ENCODE results near the gene SREBF2. TPM values are rescaled to one million over a fixed set of nuclear protein-coding genes. Genes with fewer than 3 reads are reported as not detected.

The SREBF2 gene
- total RNA-seq, 3 donors from 2014 or later (not counting 1 experiment from before 2014, with no cell fraction given), result 101 to 106 (median 105) TPM

DNA sequence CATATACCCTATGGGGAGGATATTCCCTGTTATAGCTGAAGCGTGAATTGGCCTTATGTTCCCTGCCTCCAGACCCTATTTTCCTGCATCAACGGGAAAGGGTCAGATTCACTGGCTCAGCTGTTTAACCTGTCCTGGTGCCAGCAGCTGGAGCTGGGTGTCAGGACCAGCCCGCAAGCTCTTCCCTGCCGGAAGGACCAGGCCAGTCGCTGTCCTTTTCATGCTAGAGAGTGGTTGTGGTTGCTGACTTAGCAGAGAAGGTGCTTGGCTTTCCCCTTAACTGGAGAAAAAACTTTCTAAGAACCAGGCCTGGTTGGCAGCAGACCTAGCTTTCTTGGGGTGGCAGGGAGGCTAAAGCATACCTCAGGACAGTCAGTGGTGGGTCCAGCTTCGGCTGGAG lies 5.2 kb upstream of the SREBF2 start:
- Histone ChIP-seq H3K27ac (ENCODE audit: low read length) (no peak overlapping the region), H3K4me3 (ENCODE audit: low read length) (no peak overlapping the region), H3K36me3 (ENCODE audit: control insufficient read depth, insufficient read depth, low read length) (no peaks in the 10 kb centered on the region), H3K4me1 (ENCODE audit: control insufficient read depth, insufficient read depth, low read length) (peaks cover 7% of the 10 kb centered on the region), H3K9me3 (ENCODE audit: control insufficient read depth, insufficient read depth, low read length) (no peaks in the 10 kb centered on the region), H3K27me3 (ENCODE audit: control insufficient read depth, insufficient read depth, low read length) (no peaks in the 10 kb centered on the region)
- intact Hi-C loops (cut with micrococcal nuclease), result no loop called here
- H3K36me3 Mint-ChIP-seq, result no peaks in the 10 kb centered on the region
- H3K27ac Mint-ChIP-seq, result peak overlapping the region; percentile 99
- no peak overlapping the region for H3K4me3 Mint-ChIP-seq
- DNase-seq (no peak), ATAC-seq (no peak)
- TF ChIP-seq, protein P1, sequence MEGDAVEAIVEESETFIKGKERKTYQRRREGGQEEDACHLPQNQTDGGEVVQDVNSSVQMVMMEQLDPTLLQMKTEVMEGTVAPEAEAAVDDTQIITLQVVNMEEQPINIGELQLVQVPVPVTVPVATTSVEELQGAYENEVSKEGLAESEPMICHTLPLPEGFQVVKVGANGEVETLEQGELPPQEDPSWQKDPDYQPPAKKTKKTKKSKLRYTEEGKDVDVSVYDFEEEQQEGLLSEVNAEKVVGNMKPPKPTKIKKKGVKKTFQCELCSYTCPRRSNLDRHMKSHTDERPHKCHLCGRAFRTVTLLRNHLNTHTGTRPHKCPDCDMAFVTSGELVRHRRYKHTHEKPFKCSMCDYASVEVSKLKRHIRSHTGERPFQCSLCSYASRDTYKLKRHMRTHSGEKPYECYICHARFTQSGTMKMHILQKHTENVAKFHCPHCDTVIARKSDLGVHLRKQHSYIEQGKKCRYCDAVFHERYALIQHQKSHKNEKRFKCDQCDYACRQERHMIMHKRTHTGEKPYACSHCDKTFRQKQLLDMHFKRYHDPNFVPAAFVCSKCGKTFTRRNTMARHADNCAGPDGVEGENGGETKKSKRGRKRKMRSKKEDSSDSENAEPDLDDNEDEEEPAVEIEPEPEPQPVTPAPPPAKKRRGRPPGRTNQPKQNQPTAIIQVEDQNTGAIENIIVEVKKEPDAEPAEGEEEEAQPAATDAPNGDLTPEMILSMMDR (IDR thresholded peaks at IDR 0.05), result no peak
- H3K27me3 Mint-ChIP-seq (ENCODE audit: low read depth in 2 of 2), result no peaks in the 10 kb centered on the region
- peaks cover 16 to 22% of the 10 kb centered on the region in 2 donors for H3K4me1 Mint-ChIP-seq
- 93% methylated on average over 6 of the region's 6 CpGs for WGBS (ENCODE audit: insufficient coverage)
- no peaks in the 10 kb centered on the region for H3K9me3 Mint-ChIP-seq

DNA sequence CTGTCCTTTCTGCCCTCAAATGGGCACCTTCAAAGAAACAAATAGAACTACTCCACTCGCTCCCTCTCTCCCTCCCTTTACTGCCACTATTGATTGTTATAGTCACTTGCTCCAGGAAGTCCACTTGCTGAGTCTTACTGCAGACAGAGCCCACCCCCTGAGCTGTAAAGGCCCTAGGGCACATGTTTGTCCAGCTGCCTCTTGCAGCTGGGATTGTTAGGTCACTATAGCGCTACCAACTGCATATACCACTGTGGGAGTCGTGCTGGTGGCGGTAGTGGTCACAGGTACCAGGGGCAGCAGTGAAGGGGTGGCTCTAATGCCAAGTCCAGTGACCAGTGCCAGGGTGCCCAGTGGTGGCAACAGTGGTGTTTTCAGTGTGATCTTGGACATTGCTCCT lies 4.4 kb upstream of the SREBF2 start:
- 98% methylated on average over 4 of the region's 4 CpGs for WGBS (ENCODE audit: insufficient coverage)
- no peaks in the 10 kb centered on the region for H3K36me3 ChIP-seq (ENCODE audit: control insufficient read depth, insufficient read depth, low read length)
- H3K9me3 ChIP-seq (ENCODE audit: control insufficient read depth, insufficient read depth, low read length), result no peaks in the 10 kb centered on the region
- no peak for ATAC-seq
- Mint-ChIP-seq H3K27ac (peak overlapping the region; percentile 99), H3K9me3 (no peaks in the 10 kb centered on the region), H3K4me3 (no peak overlapping the region), H3K4me1 (peaks cover 13 to 20% of the 10 kb centered on the region in 2 donors), H3K27me3 (ENCODE audit: low read depth in 2 of 2) (no peaks in the 10 kb centered on the region), H3K36me3 (no peaks in the 10 kb centered on the region)
- no peaks in the 10 kb centered on the region for H3K27me3 ChIP-seq (ENCODE audit: control insufficient read depth, insufficient read depth, low read length)
- TF ChIP-seq, protein P1 (IDR thresholded peaks at IDR 0.05), result no peak
- H3K4me3 ChIP-seq (ENCODE audit: low read length), result no peak overlapping the region
- intact Hi-C loops (cut with micrococcal nuclease), result no loop called here
- DNase-seq, result no peak
- no peak overlapping the region for H3K27ac ChIP-seq (ENCODE audit: low read length)
- peaks cover 7% of the 10 kb centered on the region for H3K4me1 ChIP-seq (ENCODE audit: control insufficient read depth, insufficient read depth, low read length)

DNA sequence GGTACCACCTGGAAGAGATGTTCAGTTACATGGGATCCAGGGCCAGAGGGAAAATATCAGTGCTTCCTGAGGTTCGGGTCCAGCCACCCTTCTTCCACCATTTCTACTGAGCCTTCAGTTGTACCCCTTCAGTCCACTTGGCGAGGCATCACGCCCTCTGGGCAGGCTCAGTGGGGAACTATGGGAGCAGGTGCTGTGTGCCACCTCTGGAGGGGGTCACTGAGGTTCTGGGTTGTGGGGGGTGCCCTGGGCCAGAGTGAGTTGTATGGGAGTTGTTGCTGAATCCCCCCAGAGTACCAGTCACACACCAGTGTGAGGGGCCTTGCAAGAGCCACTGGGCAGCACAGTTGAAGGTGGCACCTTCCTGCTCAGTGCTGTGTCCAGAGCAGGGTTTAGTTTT lies 2.7 kb upstream of the SREBF2 start:
- ATAC-seq, result no peak
- Histone ChIP-seq H3K4me3 (ENCODE audit: low read length) (no peak overlapping the region), H3K9me3 (ENCODE audit: control insufficient read depth, insufficient read depth, low read length) (no peaks in the 10 kb centered on the region), H3K27me3 (ENCODE audit: control insufficient read depth, insufficient read depth, low read length) (no peaks in the 10 kb centered on the region), H3K36me3 (ENCODE audit: control insufficient read depth, insufficient read depth, low read length) (no peaks in the 10 kb centered on the region), H3K27ac (ENCODE audit: low read length) (no peak overlapping the region), H3K4me1 (ENCODE audit: control insufficient read depth, insufficient read depth, low read length) (peaks cover 13% of the 10 kb centered on the region)
- WGBS (ENCODE audit: insufficient coverage), result 98% methylated on average over 3 of the region's 3 CpGs
- DNase-seq, result peak in 1 of 2 donors; percentile 52
- H3K27me3 Mint-ChIP-seq (ENCODE audit: low read depth in 2 of 2), result no peaks in the 10 kb centered on the region
- TF ChIP-seq, protein P1 (IDR thresholded peaks at IDR 0.05), result no peak
- H3K27ac Mint-ChIP-seq, result peak overlapping the region; percentile 99
- H3K36me3 Mint-ChIP-seq, result no peaks in the 10 kb centered on the region
- H3K4me3 Mint-ChIP-seq, result peak overlapping the region; percentile 2
- no peaks in the 10 kb centered on the region for H3K9me3 Mint-ChIP-seq
- intact Hi-C loops (cut with micrococcal nuclease), result no loop called here
- H3K4me1 Mint-ChIP-seq, result peaks cover 24 to 29% of the 10 kb centered on the region in 2 donors

DNA sequence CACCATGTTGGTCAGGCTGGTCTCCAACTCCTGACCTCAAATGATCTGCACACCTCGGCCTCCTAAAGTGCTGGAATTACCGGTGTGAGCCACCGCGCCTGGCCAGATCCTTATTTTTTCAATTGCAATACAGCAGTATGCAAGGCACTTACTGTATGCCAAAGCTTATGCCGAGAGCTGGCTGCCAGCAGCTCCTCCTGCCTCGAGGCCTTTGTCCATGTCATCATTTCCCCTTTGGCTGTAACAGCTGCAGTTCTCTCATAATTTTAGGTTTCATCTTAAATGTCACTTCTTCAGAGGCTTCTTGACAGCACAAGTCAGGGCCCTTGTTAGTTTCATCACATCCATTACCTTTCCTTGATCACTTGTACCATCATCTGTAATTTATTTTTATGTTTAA lies 1.5 kb upstream of the SREBF2 start:
- TF ChIP-seq, protein P1 (IDR thresholded peaks at IDR 0.05), result no peak
- peak overlapping the region; percentile 100 for H3K27ac ChIP-seq (ENCODE audit: low read length)
- H3K27ac Mint-ChIP-seq, result peak overlapping the region; percentile 99
- DNase-seq (peak in 1 of 2 donors; percentile 34), ATAC-seq (no peak)
- no peaks in the 10 kb centered on the region for H3K36me3 Mint-ChIP-seq
- no peaks in the 10 kb centered on the region for H3K9me3 ChIP-seq (ENCODE audit: control insufficient read depth, insufficient read depth, low read length)
- 77% methylated on average over 6 of the region's 6 CpGs for WGBS (ENCODE audit: insufficient coverage)
- H3K4me1 ChIP-seq (ENCODE audit: control insufficient read depth, insufficient read depth, low read length), result peaks cover 13% of the 10 kb centered on the region
- no peaks in the 10 kb centered on the region for H3K27me3 Mint-ChIP-seq (ENCODE audit: low read depth in 2 of 2)
- H3K27me3 ChIP-seq (ENCODE audit: control insufficient read depth, insufficient read depth, low read length), result no peaks in the 10 kb centered on the region
- peak overlapping the region; percentile 66 for H3K4me3 Mint-ChIP-seq
- peaks cover 3% of the 10 kb centered on the region for H3K36me3 ChIP-seq (ENCODE audit: control insufficient read depth, insufficient read depth, low read length)
- intact Hi-C loops (cut with micrococcal nuclease), result no loop called here
- H3K9me3 Mint-ChIP-seq, result no peaks in the 10 kb centered on the region
- H3K4me3 ChIP-seq (ENCODE audit: low read length), result no peak overlapping the region
- peaks cover 25 to 36% of the 10 kb centered on the region in 2 donors for H3K4me1 Mint-ChIP-seq

All from natural killer cell (primary cell).